Measurements from ENCODE around the gene FBLN5. TPM values are rescaled to one million over a fixed set of nuclear protein-coding genes. Genes with fewer than 3 reads are reported as not detected.
A peak's percentile ranks its signal among the peaks of the same experiment; 100 is the strongest.

FBLN5 gene
- total RNA-seq, 1 donor from 2014 or later, result 240 TPM

DNA sequence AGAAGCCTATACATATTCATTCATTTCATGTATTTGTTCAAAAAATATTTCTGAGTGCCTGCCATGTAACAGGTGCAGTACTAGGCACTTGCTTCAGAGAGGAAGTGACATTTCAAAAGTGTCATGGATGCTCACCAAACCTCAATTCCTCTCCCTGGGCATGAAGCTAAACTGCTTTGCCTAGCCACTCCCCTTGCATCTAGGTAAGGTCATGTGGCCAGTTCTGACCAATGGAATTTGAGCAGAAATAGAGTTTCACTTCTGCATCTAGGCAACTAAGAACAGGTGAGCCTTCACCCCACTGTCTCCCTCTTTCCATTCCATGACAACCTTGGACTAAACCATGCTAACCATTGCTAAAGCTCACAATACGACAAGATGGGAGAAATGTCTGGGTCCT lies 107.7 kb downstream of the FBLN5 start:
- no peak overlapping the region for H3K27ac ChIP-seq
- no peaks in the 10 kb centered on the region for H3K36me3 ChIP-seq
- TF ChIP-seq, protein P1, sequence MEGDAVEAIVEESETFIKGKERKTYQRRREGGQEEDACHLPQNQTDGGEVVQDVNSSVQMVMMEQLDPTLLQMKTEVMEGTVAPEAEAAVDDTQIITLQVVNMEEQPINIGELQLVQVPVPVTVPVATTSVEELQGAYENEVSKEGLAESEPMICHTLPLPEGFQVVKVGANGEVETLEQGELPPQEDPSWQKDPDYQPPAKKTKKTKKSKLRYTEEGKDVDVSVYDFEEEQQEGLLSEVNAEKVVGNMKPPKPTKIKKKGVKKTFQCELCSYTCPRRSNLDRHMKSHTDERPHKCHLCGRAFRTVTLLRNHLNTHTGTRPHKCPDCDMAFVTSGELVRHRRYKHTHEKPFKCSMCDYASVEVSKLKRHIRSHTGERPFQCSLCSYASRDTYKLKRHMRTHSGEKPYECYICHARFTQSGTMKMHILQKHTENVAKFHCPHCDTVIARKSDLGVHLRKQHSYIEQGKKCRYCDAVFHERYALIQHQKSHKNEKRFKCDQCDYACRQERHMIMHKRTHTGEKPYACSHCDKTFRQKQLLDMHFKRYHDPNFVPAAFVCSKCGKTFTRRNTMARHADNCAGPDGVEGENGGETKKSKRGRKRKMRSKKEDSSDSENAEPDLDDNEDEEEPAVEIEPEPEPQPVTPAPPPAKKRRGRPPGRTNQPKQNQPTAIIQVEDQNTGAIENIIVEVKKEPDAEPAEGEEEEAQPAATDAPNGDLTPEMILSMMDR (IDR thresholded peaks at IDR 0.05), result no peak
- TF ChIP-seq POLR2A (IDR thresholded peaks at IDR 0.05) (no peak), POLR2AphosphoS5 (IDR thresholded peaks at IDR 0.05; ENCODE audit: insufficient read depth in 1 of 2, low read depth in 1 of 2) (no peak)
- intact Hi-C loops (cut with DNase I), result no loop called here
- H3K4me1 ChIP-seq, result peaks cover 9% of the 10 kb centered on the region
- H3K27me3 ChIP-seq, result no peaks in the 10 kb centered on the region
- no peaks in the 10 kb centered on the region for H3K9me3 ChIP-seq
- no peak for DNase-seq (ENCODE audit: extremely low spot score in 2 of 2)
- H3K4me3 ChIP-seq, result no peak overlapping the region

DNA sequence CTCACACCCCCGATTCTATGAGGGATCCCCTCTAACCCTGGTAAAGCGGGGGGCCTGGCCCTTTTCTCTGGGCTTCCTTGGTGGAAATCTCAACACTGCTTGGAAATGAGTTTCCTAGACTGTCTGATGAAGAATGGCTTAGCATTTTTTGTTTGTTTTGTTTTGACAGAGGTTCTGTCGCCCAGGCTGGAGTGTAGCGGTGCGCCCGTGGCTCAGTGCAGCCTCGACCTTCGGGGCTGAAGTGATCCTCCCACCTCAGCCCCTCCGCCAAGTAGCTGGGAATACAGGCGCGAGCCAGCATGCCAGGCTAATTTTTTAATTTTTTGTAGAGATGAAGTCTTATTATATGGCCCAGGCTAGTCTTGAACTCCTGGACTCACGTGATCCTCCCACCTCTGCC lies 110.4 kb downstream of the FBLN5 start:
- TF ChIP-seq, protein P1 (IDR thresholded peaks at IDR 0.05), result no peak
- TF ChIP-seq POLR2A (IDR thresholded peaks at IDR 0.05) (no peak), POLR2AphosphoS5 (IDR thresholded peaks at IDR 0.05; ENCODE audit: insufficient read depth in 1 of 2, low read depth in 1 of 2) (no peak)
- Histone ChIP-seq H3K4me3 (peak overlapping the region; percentile 60 to 66), H3K36me3 (no peaks in the 10 kb centered on the region), H3K27ac (peak overlapping the region; percentile 78), H3K9me3 (no peaks in the 10 kb centered on the region), H3K4me1 (peaks cover 9% of the 10 kb centered on the region), H3K27me3 (no peaks in the 10 kb centered on the region)
- intact Hi-C loops (cut with DNase I), result no loop called here
- DNase-seq (ENCODE audit: extremely low spot score in 2 of 2), result no peak

GRCh38 chr14:91835920-91836843 lies 111.3 kb downstream of the FBLN5 start:
- no peak for DNase-seq (ENCODE audit: extremely low spot score in 2 of 2)
- intact Hi-C loops (cut with DNase I), result no loop called here
- TF ChIP-seq POLR2A (IDR thresholded peaks at IDR 0.05), result peak in 1 of 2 donors; percentile 6
- peak in 1 of 2 donors; percentile 55 for TF ChIP-seq POLR2AphosphoS5 (IDR thresholded peaks at IDR 0.05; ENCODE audit: insufficient read depth in 1 of 2, low read depth in 1 of 2)
- TF ChIP-seq, protein P1 (IDR thresholded peaks at IDR 0.05), result no peak

DNA sequence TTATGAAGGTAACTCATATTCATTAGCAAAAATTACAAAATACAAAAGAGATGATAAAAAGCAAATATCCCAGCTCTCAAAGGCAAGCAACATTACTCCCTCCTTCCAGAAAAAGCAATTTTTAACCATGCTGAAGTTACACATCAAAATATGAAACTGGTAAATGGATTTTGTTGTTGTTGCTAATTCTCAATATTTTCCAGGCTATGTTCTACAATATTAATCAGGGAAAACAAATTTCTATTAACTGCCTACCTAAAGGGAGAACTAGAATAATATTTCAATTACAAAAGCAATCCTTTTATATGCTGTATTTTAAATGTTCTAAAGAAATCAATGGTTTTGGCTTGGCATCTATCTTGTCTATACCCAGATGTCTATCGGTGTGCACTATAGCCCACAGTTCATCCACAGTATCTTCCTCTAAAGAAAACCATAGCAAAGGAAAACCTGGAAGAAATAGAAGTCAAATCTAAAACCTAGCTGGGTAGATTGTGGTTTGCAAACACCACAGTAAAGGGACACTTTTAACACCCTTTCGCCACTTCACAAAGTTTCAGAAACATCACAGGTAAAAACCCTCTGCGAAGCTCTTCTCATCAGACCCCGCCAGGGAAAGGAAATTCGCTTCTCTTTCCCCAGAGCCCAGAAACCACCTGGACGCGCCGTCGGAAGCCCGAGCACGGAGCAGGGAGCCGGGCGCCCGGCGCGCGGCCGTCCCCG lies 112.1 kb downstream of the FBLN5 start:
- H3K27me3 ChIP-seq, result no peaks in the 10 kb centered on the region
- intact Hi-C loops (cut with DNase I), result no loop called here
- H3K4me1 ChIP-seq, result peaks cover 21% of the 10 kb centered on the region

More at GRCh38 chr14:91835920-91836843, 111.3 kb downstream of the FBLN5 start:
- Histone ChIP-seq H3K4me3 (peak overlapping the region; percentile 60 to 66), H3K9me3 (no peaks in the 10 kb centered on the region), H3K27me3 (no peaks in the 10 kb centered on the region), H3K36me3 (no peaks in the 10 kb centered on the region), H3K4me1 (peaks cover 13% of the 10 kb centered on the region), H3K27ac (peak overlapping the region; percentile 78)

More for the DNA sequence above, 112.1 kb downstream of the FBLN5 start:
- Histone ChIP-seq H3K36me3 (no peaks in the 10 kb centered on the region), H3K4me3 (peak overlapping the region; percentile 60 to 66), H3K27ac (peak overlapping the region; percentile 78), H3K9me3 (no peaks in the 10 kb centered on the region)
- TF ChIP-seq POLR2A (IDR thresholded peaks at IDR 0.05), result no peak
- TF ChIP-seq, protein P1 (IDR thresholded peaks at IDR 0.05), result no peak
- no peak for TF ChIP-seq POLR2AphosphoS5 (IDR thresholded peaks at IDR 0.05; ENCODE audit: insufficient read depth in 1 of 2, low read depth in 1 of 2)
- DNase-seq (ENCODE audit: extremely low spot score in 2 of 2), result no peak

All from vagina (tissue), 2 donors.